HCT116 (cell line): ENCODE data around the gene UBE2D2. TPM values are rescaled to one million over a fixed set of nuclear protein-coding genes. Genes with fewer than 3 reads are reported as not detected.

Experiments
- ATAC-seq: fragments of 200-7000 bp; cut with Tn5 transposase; 2 replicates; pipeline ENCODE4 v1.9.1; 2020; ENCODE audit warnings: mild to moderate bottlenecking, moderate library complexity
- BruUV-seq: library from RNA; stranded (reverse); fragments of 400-500 nt; replicated peaks from 2 replicates; lab custom pipeline; 2021; lab: Mats Ljungman, UMichigan
- CTCF ChIA-PET: fragments of 300-600 bp; sonication (Branson Sonifier 250); formaldehyde crosslinking; loops from one replicate; lab custom pipeline; 2021; ENCODE audit warnings: antibody characterized with exemption; lab: Charles Lee
- POLR2A ChIA-PET: fragments of 300-600, 350-600 bp; sonication (Branson Sonifier 250); formaldehyde crosslinking; loops from one replicate; lab custom pipeline; 2021; ENCODE audit warnings: antibody characterized with exemption; lab: Charles Lee
- RAD21 ChIA-PET, 2 experiments: fragments of 300-600 bp; sonication (Branson Sonifier 250); formaldehyde crosslinking; loops; one replicate each; lab custom pipeline; 2023; ENCODE audit warnings: low total read pairs in 2 of 2; ENCODE audit not compliant: uncharacterized antibody in 2 of 2, unreplicated experiment in 2 of 2, low non-redundant PET in 1 of 2; lab: Charles Lee
- DNase-seq: peaks from one replicate; pipeline ENCODE4 v3.0.0-alpha.2; 2010; ENCODE audit warnings: low read depth, low spot score
- H2AFZ ChIP-seq: fragments of 200-600 bp; shearing (Covaris generic), sonication (generic); 2 replicates; pipeline ENCODE4 v1.6.1; 2017; ENCODE audit warnings: low read depth, mixed run types, mixed read lengths, antibody characterized with exemption, low read length; ENCODE audit not compliant: poor library complexity, severe bottlenecking
- H3K27ac ChIP-seq: 2 replicates; pipeline ENCODE4 v1.5.1; 2012; ENCODE audit warnings: low read depth, low read length
- H3K27me3 ChIP-seq: fragments of 200-600 bp; sonication (generic); 2 replicates; pipeline ENCODE4 v1.6.1; 2016; ENCODE audit warnings: mixed run types, low read length, mixed read lengths; ENCODE audit not compliant: insufficient read depth
- H3K36me3 ChIP-seq, 2 experiments: fragments of 200-500 bp in 1 of 2; fragments of 200-600 bp in 1 of 2; sonication (Bioruptor generic) in 1 of 2; sonication (generic) in 1 of 2; 2 replicates each; pipeline versions ENCODE4 v1.5.1 to v1.6.1; 2014 to 2016; ENCODE audit warnings: low read length in 2 of 2, inconsistent platforms in 1 of 2, mixed read lengths in 1 of 2, mixed run types in 1 of 2; ENCODE audit not compliant: insufficient read depth in 2 of 2, control insufficient read depth in 1 of 2
- H3K4me1 ChIP-seq, 2 experiments: fragments of 200-600 bp in 1 of 2; sonication (generic) in 1 of 2; 2 replicates each; pipeline versions ENCODE4 v1.5.1 to v1.6.1; 2012 to 2017; ENCODE audit warnings: low read length in 2 of 2, inconsistent platforms in 1 of 2, mild to moderate bottlenecking in 1 of 2, mixed read lengths in 1 of 2, mixed run types in 1 of 2, moderate library complexity in 1 of 2; ENCODE audit not compliant: insufficient read depth in 2 of 2, control insufficient read depth in 1 of 2
- H3K4me2 ChIP-seq: fragments of 200-600 bp; sonication (generic); 2 replicates; pipeline ENCODE4 v1.6.1; 2017; ENCODE audit warnings: mixed run types, low read length, mixed read lengths
- H3K4me3 ChIP-seq, 2 experiments: fragments of 200-600 bp in 1 of 2; sonication (generic) in 1 of 2; replicated peaks in 1 of 2; 2 replicates each; pipeline ENCODE4 v1.5.1; 2011 to 2016; ENCODE audit warnings: low read length in 2 of 2, control low read depth in 1 of 2, low read depth in 1 of 2, mild to moderate bottlenecking in 1 of 2, mixed read lengths in 1 of 2, mixed run types in 1 of 2
- H3K79me2 ChIP-seq: fragments of 200-600 bp; sonication (generic); 2 replicates; pipeline ENCODE4 v1.6.1; 2017; ENCODE audit warnings: mild to moderate bottlenecking, mixed run types, low read length, moderate library complexity, mixed read lengths; ENCODE audit not compliant: insufficient read depth
- H3K9ac ChIP-seq: fragments of 200-600 bp; sonication (generic); 2 replicates; pipeline ENCODE4 v1.6.1; 2016; ENCODE audit warnings: low read length, mixed read lengths
- H3K9me2 ChIP-seq: fragments of 200-600 bp; sonication (generic), shearing (Covaris generic); 2 replicates; pipeline ENCODE4 v1.6.1; 2017; ENCODE audit warnings: mixed run types, mild to moderate bottlenecking, moderate library complexity; ENCODE audit not compliant: insufficient read depth
- H3K9me3 ChIP-seq, 2 experiments: fragments of 200-500 bp in 1 of 2; fragments of 200-600 bp in 1 of 2; sonication (Bioruptor generic) in 1 of 2; sonication (generic) in 1 of 2; 2 replicates each; pipeline ENCODE4 v1.6.1; 2014 to 2017; ENCODE audit warnings: low read length in 2 of 2, mixed read lengths in 2 of 2, inconsistent platforms in 1 of 2, low read depth in 1 of 2, mild to moderate bottlenecking in 1 of 2, mixed run types in 1 of 2, moderate library complexity in 1 of 2; ENCODE audit not compliant: control insufficient read depth in 1 of 2, insufficient read depth in 1 of 2
- H4K20me1 ChIP-seq: fragments of 200-600 bp; sonication (generic), shearing (Covaris generic); 2 replicates; pipeline ENCODE4 v1.6.1; 2017; ENCODE audit warnings: mixed run types, mild to moderate bottlenecking, moderate library complexity; ENCODE audit not compliant: insufficient read depth
- CBX3 ChIP-seq: IDR thresholded peaks from 2 replicates; pipeline ENCODE4 v1.6.1; 2012; ENCODE audit warnings: low read depth
- EGR1 ChIP-seq: IDR thresholded peaks from 2 replicates; pipeline ENCODE4 v1.6.1; 2012; ENCODE audit warnings: low read depth
- ELF1 ChIP-seq: IDR thresholded peaks from 2 replicates; pipeline ENCODE4 v1.6.1; 2012; ENCODE audit warnings: low read depth, borderline replicate concordance
- EZH2 ChIP-seq: fragments of 200-600 bp; sonication (generic); IDR thresholded peaks from 2 replicates; pipeline ENCODE4 v1.6.1; 2017; ENCODE audit warnings: antibody characterized with exemption, mixed run types
- FOSL1 ChIP-seq: IDR thresholded peaks from 2 replicates; pipeline ENCODE4 v1.6.1; 2012; ENCODE audit warnings: low read depth
- JUND ChIP-seq: IDR thresholded peaks from 2 replicates; pipeline ENCODE4 v1.6.1; 2012
- POLR2A ChIP-seq: IDR thresholded peaks from 2 replicates; pipeline ENCODE4 v1.7.0; 2011; ENCODE audit warnings: borderline replicate concordance; ENCODE audit not compliant: insufficient read depth, insufficient read length; ENCODE audit errors: extremely low read depth
- POLR2AphosphoS5 ChIP-seq: IDR thresholded peaks from 2 replicates; pipeline ENCODE4 v1.6.1; 2011; ENCODE audit warnings: mild to moderate bottlenecking, low read depth, low read length, moderate library complexity
- RAD21 ChIP-seq: IDR thresholded peaks from 2 replicates; pipeline ENCODE4 v1.6.1; 2012; ENCODE audit warnings: low read depth, mild to moderate bottlenecking
- SIN3A ChIP-seq: IDR thresholded peaks from 2 replicates; pipeline ENCODE4 v1.6.1; 2012; ENCODE audit warnings: low read depth
- YY1 ChIP-seq: IDR thresholded peaks from 2 replicates; pipeline ENCODE4 v1.6.1; 2011; ENCODE audit warnings: low read length, low read depth, moderate library complexity, mild to moderate bottlenecking; ENCODE audit not compliant: insufficient replicate concordance; ENCODE audit errors: extremely low read depth
- ZFX ChIP-seq: fragments of 450-650 bp; IDR thresholded peaks from 2 replicates; pipeline ENCODE4 v1.6.1; 2017
- ZNF274 ChIP-seq: fragments of 200-500 bp; sonication (Bioruptor generic); IDR thresholded peaks from 2 replicates; pipeline ENCODE4 v1.6.1; 2014; ENCODE audit warnings: mild to moderate bottlenecking, low read depth, low read length, inconsistent platforms
- intact Hi-C: fragments of 100-400 bp; cut with micrococcal nuclease; formaldehyde crosslinking; loops from 2 replicates; pipeline ENCODE4 v1.10.0; 2022
- total RNA-seq: library from RNA; stranded (reverse); gene quantifications from one replicate; pipeline ENCODE4 v1.2.1, GENCODE V29; 2021; ENCODE audit not compliant: unreplicated experiment
- TF ChIP-seq, protein P1 (sequence below): IDR thresholded peaks from 2 replicates; pipeline ENCODE4 v1.6.1; 2012
- TF ChIP-seq, protein P2 (sequence below): IDR thresholded peaks from 2 replicates; pipeline ENCODE4 v1.6.1; 2012

The UBE2D2 gene
- total RNA-seq, 1 experiment from 2014 or later: 140 TPM

DNA sequence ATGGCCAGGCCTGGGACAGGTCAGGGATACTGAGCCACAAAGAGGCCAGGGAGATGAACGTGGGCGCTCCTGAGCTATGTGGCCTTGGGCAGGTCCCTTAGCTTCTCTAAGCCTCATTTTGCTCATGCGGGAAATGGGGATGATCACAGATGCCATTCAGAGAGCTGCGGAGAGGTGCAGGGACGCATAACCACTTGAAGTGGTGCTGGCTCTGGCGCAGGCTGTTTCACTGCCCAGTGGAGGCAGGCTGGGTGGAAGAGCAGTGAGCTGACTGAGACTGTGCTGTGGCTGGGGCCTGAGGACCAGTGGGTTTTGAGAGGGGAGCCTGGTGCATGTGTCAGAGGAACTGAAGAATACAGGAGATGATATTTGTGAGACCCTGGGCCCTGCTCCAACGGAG, 105.4 kb downstream of the UBE2D2 start:
- ChIA-PET RAD21 (no interaction called here), POLR2A (interaction anchor here (0.8 to 1.5 kb wide), 2 partner anchors 8 to 15 kb away, joined by 3 to 4 read pairs; no protein-coding TSS in a partner anchor), CTCF (no interaction called here)
- Histone ChIP-seq H4K20me1 (no peaks in the 10 kb centered on the region), H3K27me3 (no peaks in the 10 kb centered on the region), H3K27ac (peak overlapping the region; percentile 79; the same call in 1 of the 2 replicates), H2AFZ (no peak overlapping the region), H3K4me3 (no peak overlapping the region), H3K9ac (no peak overlapping the region), H3K4me2 (peak overlapping the region; percentile 87; the same call in 1 of the 2 replicates), H3K79me2 (peaks cover 98% of the 10 kb centered on the region), H3K4me1 (peaks cover 55 to 71% of the 10 kb centered on the region in 2 experiments), H3K9me3 (no peaks in the 10 kb centered on the region), H3K36me3 (peaks cover 0 to 4% of the 10 kb centered on the region in 2 experiments; a peak in 1 of 4 replicates), H3K9me2 (no peaks in the 10 kb centered on the region)
- ATAC-seq: no peak
- TF ChIP-seq FOSL1: no peak
- no peak for TF ChIP-seq ELF1
- no peak for TF ChIP-seq SIN3A
- TF ChIP-seq POLR2AphosphoS5: no peak
- TF ChIP-seq YY1: no peak
- no peak for TF ChIP-seq ZFX
- TF ChIP-seq EZH2: no peak
- TF ChIP-seq JUND: no peak
- intact Hi-C loops: no loop called here
- BruUV-seq: no TSS peak
- DNase-seq: no peak

DNA sequence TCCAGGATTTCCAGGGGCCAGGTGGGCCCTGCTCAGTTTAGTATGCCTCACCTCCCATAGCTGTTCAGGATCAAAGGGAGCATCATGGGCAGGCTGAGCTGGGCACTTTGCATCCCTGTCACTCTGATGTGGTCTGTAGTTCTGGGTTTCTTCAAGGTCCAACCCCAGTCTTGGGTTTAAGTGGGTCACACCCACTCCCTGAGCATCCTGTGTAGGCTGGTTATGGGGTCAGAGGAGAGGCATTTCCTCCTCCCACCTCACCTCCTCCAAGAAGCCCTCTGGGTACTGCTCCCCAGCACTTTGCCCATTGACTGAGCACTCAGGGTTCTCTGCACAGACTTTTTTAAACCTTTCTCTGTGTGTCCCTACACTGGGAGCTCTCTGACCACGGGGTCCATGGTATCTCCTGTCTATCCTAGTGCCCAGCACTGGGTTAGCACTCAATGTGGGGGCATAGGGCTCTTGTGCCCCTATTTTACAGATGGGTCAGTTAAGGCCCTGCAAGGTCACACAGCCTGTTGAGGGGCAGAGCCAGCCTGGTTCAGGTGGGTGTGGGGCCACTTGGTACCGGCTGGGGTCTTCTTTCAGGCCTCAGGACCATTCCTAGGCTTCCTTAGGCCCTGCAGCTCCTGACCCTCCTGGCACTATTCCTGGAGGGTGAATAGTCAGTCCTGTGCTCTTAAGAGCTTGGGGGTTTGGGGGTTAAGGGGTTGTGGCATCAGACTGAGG, 106.0 kb downstream of the UBE2D2 start:
- Histone ChIP-seq H3K36me3 (peaks cover 0 to 4% of the 10 kb centered on the region in 2 experiments; a peak in 1 of 4 replicates), H3K79me2 (peaks cover 96% of the 10 kb centered on the region), H3K4me1 (peaks cover 48 to 65% of the 10 kb centered on the region in 2 experiments), H3K9ac (peak overlapping the region; percentile 72), H3K27me3 (no peaks in the 10 kb centered on the region), H3K9me2 (no peaks in the 10 kb centered on the region), H2AFZ (no peak overlapping the region), H3K4me2 (peak overlapping the region; percentile 87), H3K27ac (peak overlapping the region; percentile 79), H3K4me3 (no peak overlapping the region), H3K9me3 (no peaks in the 10 kb centered on the region), H4K20me1 (no peaks in the 10 kb centered on the region)
- TF ChIP-seq, protein P1, sequence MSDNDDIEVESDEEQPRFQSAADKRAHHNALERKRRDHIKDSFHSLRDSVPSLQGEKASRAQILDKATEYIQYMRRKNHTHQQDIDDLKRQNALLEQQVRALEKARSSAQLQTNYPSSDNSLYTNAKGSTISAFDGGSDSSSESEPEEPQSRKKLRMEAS: no peak
- TF ChIP-seq POLR2AphosphoS5 (no peak), POLR2A (no peak), EGR1 (no peak), RAD21 (no peak), ZNF274 (no peak), CBX3 (no peak)
- TF ChIP-seq, protein P2, sequence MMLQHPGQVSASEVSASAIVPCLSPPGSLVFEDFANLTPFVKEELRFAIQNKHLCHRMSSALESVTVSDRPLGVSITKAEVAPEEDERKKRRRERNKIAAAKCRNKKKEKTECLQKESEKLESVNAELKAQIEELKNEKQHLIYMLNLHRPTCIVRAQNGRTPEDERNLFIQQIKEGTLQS: no peak
- ChIA-PET RAD21 (no interaction called here), CTCF (no interaction called here), POLR2A (interaction anchor here (0.8 to 1.5 kb wide), 2 partner anchors 9 to 15 kb away, joined by 3 to 4 read pairs; no protein-coding TSS in a partner anchor)
- DNase-seq (no peak), ATAC-seq (0 out of 2 replicates have a peak, but pooled peaks have one; percentile 5)
- intact Hi-C loops: no loop called here
- no TSS peak for BruUV-seq
